Sciatic nerve (tissue), 2 donors: Measurements from ENCODE around the gene KHDRBS2. TPM values are rescaled to one million over a fixed set of nuclear protein-coding genes. Genes with fewer than 3 reads are reported as not detected.

Experiments used
- ATAC-seq: fragments of 200-7000 bp; cut with Tn5 transposase; one replicate; pipeline ENCODE4 v1.9.1; 2020; ENCODE audit warnings: mild to moderate bottlenecking, moderate library complexity
- DNase-seq: peaks from one replicate; pipeline ENCODE4 v3.0.0-alpha.2; 2020; ENCODE audit warnings: low spot score
- intact Hi-C: fragments of 100-400 bp; cut with DNase I; formaldehyde crosslinking; loops from one replicate; pipeline ENCODE4 v1.14.2; 2022
- total RNA-seq: library from RNA; stranded (reverse); fragmentation: NEBNext Ultra II Directional; extraction: Animal tissue kit (Norgen Biotek cat#: 25700); gene quantifications from one replicate; pipeline ENCODE4 v1.2.1, GENCODE V29; 2021
- donor health status: DM: no; HTN: no; CAD: no.
- donor health status: DM: no; HTN: no; CAD: no.

The KHDRBS2 gene
- total RNA-seq, 1 donor from 2014 or later = 0.31 TPM

DNA sequence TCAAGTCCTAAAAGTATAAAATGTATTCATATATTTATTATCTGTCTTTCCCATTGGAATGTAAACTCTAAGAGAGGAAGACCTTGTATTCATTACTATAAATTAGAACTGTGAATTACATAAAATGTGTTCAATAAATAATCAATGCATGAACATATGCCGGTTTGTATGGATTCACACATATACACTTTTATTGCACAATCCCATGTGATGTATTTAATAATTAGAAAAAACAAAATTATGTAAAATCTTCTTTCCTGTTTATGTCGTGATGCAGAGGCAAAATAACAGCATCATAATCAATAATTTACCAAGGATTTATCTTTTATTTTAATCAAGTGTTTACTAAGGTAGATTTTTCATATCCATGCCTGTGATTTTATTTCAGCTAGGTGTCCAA is 240.5 kb downstream of the KHDRBS2 start:
- DNase-seq (no peak), ATAC-seq (no peak)
- intact Hi-C loops = no loop called here

DNA sequence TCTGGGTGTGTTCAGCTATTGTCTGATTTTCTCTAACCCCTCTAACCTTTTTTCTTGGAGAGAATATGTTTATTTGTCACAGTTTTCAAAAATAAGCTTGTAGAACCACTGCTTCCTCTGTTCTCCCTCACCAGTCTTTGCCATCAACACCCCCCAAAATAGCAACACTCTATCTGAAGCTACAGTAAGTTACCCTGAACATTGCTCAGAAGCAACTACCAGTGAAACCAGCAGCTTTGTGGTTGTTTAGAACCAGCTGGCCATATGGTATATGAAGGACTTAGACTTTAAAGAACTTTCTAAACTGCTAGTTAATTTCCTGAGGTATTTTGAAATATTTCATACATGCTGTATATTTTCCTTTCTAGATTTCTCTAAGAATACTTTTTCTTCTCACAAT is 242.9 kb downstream of the KHDRBS2 start:
- intact Hi-C loops = no loop called here
- no peak for DNase-seq
- ATAC-seq = no peak

DNA sequence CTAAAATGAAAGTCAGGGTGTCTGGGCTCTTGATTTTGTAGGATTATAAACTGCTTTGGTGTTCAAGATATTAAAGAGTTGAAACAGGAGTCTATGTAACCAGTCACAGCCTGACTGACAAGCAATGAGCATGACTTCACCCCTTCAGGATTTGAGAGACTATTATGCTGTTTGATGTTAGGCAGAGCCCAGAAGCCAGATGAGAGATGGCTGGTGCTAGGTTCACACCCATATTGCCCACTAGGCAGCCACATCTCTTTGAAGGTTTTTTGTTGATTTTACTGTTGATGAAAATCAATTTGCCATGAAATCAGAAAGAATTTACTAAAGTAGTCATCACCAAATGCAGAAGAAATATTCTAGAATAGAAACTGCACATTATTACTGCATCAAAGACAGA is 243.6 kb downstream of the KHDRBS2 start:
- DNase-seq (no peak), ATAC-seq (no peak)
- intact Hi-C loops = no loop called here

DNA sequence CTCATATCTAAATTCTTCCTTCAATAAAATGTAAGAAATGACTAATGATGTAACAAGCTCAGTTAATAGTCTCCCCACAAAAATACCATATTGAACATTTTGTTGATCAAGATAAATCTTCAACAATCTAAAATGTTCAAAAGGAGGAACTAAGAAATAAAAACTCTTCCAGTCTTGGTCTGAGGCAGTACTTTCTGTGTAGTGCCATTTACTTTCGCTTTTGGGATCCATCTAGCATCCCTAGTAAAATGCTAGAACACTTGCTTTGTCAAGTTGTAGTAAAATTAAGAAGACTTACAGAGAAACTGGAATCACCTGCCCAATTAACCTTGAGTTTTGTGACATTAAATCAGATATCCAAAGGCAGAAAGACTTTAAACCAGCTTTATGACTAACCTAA is 246.4 kb downstream of the KHDRBS2 start:
- DNase-seq = no peak
- intact Hi-C loops = no loop called here
- no peak for ATAC-seq

DNA sequence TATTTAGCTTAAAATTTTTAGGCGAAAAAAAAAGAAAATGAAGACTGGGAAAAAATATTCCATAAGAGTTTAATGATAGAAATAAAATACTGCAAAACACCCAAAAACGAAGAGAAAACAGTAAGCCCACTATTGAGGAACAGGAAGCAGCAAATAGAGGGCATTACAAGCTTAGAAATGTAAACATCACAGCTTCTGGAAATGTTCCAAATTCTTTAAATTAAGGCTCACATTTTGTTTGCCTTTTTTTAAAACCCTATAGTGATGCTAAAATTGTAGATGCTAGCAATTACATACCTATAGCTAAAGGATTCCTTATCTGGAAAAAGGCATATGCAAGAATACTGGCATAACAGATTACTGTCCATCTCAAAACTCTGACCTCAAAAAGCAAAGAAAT is 248.6 kb downstream of the KHDRBS2 start:
- no peak for DNase-seq
- no peak for ATAC-seq
- intact Hi-C loops = no loop called here

DNA sequence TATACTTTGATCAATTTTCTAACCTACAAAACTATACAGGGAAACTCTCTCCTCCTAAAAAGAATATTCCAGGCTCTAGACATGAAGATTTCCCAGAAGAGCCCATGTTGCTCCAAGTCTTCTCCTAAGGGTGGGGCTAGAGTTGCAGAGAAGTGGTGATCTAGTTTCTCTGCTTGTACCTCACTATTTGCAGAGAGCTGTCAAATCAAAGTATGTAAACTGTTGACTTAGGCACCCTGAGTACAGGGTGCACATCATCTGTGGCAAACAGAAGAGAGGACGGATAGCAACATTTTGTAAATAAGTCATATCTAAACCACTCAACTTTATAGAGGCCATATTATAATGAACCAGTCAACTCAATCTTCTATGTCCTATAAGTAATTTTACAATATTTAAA is 250.1 kb downstream of the KHDRBS2 start:
- DNase-seq (no peak), ATAC-seq (no peak)
- intact Hi-C loops = no loop called here

DNA sequence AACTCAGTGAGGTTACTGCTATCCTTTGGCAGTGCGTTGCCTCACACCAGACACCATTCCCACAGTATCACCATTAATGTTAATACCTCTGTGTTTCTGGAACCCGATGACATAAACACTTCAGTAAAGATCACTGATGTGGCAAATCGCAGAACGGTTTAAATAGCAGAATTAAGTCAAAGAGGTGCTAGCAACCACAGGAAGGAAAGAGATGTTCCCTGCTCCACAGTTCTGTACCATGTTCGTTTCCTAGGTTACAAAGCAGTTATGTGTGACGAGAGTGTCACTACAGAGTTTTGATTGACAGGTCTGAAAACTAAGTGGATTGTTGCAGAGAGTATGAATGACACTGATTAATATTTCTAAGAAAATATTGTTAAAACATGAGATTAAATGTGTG is 272.3 kb downstream of the KHDRBS2 start:
- DNase-seq (no peak), ATAC-seq (no peak)
- intact Hi-C loops = no loop called here

DNA sequence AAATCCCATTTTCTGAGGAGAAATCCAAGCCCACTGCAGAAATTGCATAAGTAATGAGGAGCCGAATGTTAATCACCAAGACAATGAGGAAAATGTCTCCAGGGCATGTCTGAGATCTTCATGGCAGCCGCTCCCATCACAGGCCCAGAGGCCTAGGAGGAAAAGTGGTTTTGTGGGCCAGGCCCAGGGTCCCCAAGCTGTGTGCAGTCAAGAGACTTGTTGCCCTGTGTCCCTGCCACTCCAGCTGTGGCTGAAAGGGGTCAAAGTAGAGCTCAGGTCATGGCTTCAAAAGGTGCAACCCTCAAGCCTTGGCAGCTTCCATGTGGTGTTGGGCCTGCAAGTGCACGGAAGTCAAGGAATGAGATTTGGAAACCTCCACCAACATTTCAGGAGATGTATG is 276.6 kb downstream of the KHDRBS2 start:
- no peak for ATAC-seq
- DNase-seq = no peak
- intact Hi-C loops = no loop called here

DNA sequence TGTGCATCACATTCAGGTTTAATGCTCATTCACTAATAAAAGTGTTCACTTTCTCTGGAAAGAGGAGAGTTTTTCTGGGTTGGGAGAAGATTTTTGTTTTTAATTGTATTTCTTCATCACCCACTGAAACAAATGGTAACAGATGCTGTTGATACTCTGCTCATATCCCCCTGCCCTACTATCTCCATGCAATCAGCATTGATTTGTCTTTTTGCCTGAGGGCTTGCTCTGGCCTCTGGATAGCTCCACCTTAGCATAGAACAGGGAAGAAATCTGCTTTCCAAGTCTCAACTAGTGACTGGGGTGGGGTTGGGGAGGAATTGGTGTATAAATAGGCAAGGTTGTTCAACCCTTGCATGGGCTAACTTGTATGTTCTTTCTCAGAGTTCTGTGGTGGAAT is 296.4 kb downstream of the KHDRBS2 start:
- intact Hi-C loops = no loop called here
- ATAC-seq (no peak), DNase-seq (no peak)

DNA sequence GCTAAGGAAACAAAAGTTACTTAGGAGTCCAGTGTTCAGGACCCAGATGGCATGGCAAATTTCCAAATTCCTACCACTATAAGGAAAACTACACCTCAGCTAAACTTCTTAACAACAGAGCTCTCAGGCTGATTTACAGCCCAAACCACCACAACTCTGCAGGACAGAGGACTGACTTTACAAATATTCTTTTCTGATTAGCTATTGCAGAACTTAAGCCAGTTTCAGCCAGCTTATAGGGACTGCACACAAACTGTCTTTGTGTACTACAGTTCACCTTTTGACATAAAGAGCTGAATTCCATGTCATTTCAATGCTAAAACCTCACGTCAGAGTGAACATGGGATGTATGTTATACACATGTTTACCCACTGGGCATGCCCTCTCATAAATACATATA is 305.4 kb downstream of the KHDRBS2 start:
- intact Hi-C loops = no loop called here
- DNase-seq (no peak), ATAC-seq (no peak)

DNA sequence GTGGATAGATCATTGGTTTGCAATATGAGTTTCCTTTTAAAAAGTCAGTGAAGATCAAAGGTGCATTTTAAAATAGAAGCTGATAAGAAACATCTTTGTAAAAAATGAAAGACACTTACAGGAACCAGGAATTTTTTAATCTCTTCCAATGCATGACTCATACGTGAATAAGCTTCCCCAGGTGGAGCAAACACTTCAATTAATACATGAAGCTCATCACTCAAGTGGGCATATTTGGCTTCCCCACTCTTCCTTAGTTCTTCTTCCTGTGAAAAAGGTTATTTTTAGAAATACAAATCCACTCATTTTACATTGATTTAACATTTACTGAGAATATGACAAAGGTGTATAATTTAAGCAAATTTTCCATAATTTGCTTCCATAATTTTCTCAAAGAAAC is 308.1 kb downstream of the KHDRBS2 start:
- ATAC-seq (no peak), DNase-seq (no peak)
- intact Hi-C loops = no loop called here

DNA sequence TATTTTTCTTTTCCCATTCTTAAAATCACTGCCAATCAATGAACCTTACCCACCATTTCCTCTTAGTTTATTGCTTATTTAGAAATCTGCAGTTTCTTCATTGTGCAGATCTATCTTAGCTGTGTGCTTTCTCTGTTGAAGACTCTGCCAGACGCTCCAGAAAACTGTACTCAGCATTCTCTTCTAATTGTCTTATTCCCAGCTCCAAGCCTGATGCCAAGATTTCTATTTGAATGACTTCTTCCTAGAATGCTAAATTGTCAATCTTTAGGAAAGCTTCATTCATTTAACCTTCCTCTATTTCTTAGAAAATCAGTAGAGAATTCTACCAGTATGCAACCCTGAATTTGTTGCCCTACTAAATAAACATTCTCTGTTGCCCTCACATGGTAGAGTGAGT is 308.9 kb downstream of the KHDRBS2 start:
- intact Hi-C loops = no loop called here
- ATAC-seq = no peak
- DNase-seq = no peak

DNA sequence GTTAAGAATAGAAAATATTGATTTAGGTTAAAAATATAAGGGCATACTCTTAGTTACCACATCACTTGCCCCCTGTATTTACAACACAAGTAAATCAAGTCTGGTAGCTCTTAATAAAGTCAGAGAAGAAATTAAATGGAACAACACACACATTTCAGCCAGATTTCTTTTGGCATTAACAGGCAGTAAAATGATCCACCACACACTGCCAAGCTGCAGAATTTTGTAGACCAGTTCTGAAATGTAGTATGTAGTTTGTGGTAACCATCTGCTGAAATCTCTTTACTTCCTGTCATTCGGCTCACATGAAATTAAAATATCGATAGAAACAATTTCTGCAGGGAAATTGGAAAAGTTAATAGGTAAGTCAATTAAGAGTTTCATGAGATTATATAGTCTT is 326.8 kb downstream of the KHDRBS2 start:
- DNase-seq (no peak), ATAC-seq (no peak)
- intact Hi-C loops = no loop called here

DNA sequence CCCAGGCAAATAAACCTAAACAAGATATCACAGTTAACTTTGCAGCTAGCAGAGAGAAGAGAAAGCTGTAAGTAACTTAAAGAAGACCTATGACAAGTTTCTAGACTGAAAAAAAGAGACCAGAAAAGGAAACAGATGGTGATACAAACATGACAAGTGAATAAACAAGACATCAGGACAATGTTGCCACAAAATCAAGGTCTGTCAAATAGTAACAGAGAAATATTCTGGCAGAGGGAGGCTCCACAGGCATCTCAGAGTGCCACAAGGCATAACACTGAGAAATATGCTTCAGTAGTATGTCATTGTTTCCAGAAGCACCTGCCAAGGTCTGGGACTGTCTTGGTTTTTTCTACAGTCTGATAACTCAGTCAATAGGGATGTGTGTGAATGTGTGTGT is 332.2 kb downstream of the KHDRBS2 start:
- intact Hi-C loops = no loop called here
- ATAC-seq = no peak

DNA sequence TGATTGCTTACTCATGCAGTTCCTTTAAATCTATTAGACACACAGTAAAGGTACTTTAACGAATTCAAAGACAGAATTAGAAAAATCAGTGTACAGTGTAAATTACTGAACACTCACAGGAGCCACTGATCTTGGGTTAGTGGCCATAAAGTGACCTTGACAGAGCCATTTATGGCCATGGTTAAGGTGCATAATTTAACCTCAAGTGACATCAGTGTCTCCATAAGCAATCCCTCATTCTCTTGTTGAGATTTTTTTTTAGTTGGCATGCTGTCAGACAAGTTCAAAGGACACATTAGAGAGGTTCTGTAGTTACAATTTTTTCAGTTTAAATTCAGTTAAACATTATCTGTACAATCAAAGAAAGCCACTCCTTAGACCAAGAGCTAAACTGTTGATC is 334.4 kb downstream of the KHDRBS2 start:
- ATAC-seq = no peak
- no peak for DNase-seq
- intact Hi-C loops = no loop called here

More for the DNA sequence above, 332.2 kb downstream of the KHDRBS2 start:
- DNase-seq = no peak

DNA sequence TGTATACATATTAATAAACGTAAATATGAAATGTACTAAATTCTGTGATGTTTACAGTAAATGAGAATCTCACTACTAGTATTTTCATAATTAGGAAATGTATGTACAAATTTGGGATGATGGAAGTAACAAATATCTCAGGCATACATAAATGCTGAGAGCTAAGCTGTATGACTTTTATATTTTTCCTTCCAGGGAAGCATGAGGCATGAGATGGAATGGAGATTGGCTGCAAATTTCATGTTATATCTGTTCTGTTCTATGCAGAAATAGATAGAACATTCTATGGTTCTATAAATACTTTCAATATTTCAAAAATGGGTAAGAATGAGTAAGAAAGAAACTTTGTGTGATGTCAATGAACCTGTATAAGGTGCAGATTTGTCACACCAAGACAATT is 335.2 kb downstream of the KHDRBS2 start:
- intact Hi-C loops = no loop called here
- no peak for DNase-seq
- no peak for ATAC-seq

DNA sequence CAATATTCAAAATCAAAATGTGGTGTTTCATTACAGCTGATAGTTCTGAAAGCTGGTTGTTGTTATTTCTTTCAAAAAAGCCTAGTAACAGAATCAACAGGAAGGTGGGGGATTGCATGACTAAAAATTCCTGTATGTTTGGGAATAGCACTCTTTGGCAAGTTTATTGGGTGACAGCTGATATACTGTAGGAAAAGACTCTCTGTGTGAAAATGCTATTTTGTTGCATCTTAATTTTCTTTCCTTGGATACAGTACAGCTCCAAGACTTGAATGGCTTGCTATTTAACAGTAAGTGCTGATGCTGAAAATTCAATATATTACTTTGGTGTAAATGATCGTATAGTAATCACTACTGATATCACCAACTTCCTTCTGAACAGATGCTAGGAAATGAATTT is 336.1 kb downstream of the KHDRBS2 start:
- intact Hi-C loops = no loop called here
- DNase-seq = no peak

DNA sequence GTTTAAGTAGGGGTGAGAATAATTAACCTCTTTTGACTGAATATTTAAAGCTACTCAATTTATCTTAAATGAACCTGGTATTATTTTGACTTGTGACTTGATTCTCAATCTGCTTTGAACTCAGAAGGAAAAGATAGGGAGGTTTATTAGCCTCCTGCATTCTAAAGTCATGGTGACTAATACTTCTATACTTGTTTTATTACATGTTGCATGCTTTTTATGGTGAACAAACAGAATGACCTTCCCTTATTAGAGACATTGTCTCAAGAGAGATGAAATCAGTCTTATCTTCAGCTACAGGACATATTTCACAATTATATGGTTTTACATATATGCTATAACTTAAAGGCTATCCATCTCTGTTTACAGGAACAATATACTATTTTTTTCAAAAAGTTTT is 336.9 kb downstream of the KHDRBS2 start:
- no peak for DNase-seq
- intact Hi-C loops = no loop called here
- no peak for ATAC-seq

More for the DNA sequence above, 336.1 kb downstream of the KHDRBS2 start:
- ATAC-seq = no peak

DNA sequence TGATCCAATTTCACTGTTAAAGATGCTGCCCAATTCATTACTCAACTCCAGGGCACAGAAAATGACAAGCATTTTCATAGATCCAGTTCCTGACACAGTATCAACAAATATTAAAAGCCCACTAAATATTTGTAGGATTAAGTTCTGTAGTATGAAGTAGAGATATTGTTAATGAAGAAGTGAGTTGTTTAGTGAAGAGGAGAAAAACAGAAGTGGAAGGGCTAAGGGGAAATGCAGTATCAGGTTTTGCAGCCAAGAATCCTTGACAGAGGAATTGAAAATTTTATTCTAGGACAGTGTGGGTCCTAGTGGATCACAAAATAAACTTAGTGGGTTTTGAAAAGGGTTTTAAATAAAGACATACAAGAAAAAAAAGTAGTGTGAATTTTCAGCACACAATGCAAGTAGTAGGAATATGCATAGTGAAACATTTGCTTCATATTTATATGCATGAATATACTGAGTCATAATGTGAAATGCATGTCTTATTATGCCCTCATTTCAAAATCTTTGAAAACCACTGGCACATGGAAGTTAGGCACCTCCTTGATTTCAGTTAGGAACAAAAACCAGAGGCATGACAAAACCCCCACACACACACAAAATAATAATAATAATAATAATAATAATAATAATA is 338.6 kb downstream of the KHDRBS2 start:
- ATAC-seq (no peak), DNase-seq (no peak)
- intact Hi-C loops = no loop called here

DNA sequence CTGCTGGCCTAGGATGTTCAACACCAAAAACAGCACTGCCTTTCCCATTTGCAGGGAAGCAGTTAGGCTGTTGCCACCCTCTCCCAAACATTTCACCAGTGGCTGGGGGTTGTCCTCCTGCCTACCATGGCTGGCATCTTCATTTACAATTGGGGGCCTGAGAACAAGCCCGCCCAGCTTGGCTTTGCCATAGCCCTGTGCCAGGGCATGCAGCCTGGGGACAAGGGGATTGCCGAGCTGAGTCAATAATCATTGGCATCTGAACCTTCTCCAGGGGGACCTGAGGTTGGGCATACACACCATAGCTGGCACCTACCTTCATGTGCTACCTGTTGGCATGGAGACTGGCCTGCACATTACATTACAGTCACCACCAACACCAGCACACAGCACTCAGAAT is 345.1 kb downstream of the KHDRBS2 start:
- no peak for ATAC-seq
- DNase-seq = no peak
- intact Hi-C loops = no loop called here

DNA sequence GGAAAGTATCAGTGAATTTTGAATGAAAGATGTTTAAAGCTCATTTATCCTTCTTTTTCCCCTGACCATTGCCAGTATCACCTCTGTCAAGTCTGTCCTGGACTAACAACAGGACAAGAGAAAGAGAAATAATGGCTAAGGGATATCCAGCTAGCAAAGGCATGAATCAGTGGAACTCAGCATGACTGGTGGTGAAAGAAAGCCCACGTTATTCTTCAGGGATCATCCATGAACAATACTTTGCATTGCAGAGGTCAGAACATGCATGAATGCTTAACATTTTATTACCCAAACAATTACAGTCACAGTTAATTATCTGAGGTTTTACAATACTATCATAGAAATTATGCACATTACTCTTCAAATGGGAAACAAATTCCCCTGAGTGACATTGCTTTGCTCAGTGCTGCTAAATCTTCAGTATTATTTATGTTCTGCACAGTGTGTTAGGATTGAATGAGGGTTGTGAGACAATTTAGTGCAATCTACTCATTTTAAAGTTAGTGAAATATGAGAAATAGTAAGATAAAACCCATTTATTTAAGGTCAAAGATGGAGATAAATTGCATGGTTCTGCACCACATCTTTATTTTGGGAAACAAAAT is 350.7 kb downstream of the KHDRBS2 start:
- no peak for ATAC-seq
- no peak for DNase-seq
- intact Hi-C loops = no loop called here
